HCT116 (cell line): ENCODE data around the gene ELF1. TPM values are rescaled to one million over a fixed set of nuclear protein-coding genes. Genes with fewer than 3 reads are reported as not detected.

Experiments
- ATAC-seq: fragments of 200-7000 bp; cut with Tn5 transposase; 2 replicates; pipeline ENCODE4 v1.9.1; 2020; ENCODE audit warnings: mild to moderate bottlenecking, moderate library complexity
- BruUV-seq: library from RNA; stranded (reverse); fragments of 400-500 nt; replicated peaks from 2 replicates; lab custom pipeline; 2021; lab: Mats Ljungman, UMichigan
- CTCF ChIA-PET: fragments of 300-600 bp; sonication (Branson Sonifier 250); formaldehyde crosslinking; loops from one replicate; lab custom pipeline; 2021; ENCODE audit warnings: antibody characterized with exemption; lab: Charles Lee
- POLR2A ChIA-PET: fragments of 300-600, 350-600 bp; sonication (Branson Sonifier 250); formaldehyde crosslinking; loops from one replicate; lab custom pipeline; 2021; ENCODE audit warnings: antibody characterized with exemption; lab: Charles Lee
- RAD21 ChIA-PET, 2 experiments: fragments of 300-600 bp; sonication (Branson Sonifier 250); formaldehyde crosslinking; loops; one replicate each; lab custom pipeline; 2023; ENCODE audit warnings: low total read pairs in 2 of 2; ENCODE audit not compliant: uncharacterized antibody in 2 of 2, unreplicated experiment in 2 of 2, low non-redundant PET in 1 of 2; lab: Charles Lee
- DNase-seq: peaks from one replicate; pipeline ENCODE4 v3.0.0-alpha.2; 2010; ENCODE audit warnings: low read depth, low spot score
- H2AFZ ChIP-seq: fragments of 200-600 bp; shearing (Covaris generic), sonication (generic); 2 replicates; pipeline ENCODE4 v1.6.1; 2017; ENCODE audit warnings: low read depth, mixed run types, mixed read lengths, antibody characterized with exemption, low read length; ENCODE audit not compliant: poor library complexity, severe bottlenecking
- H3K27ac ChIP-seq: 2 replicates; pipeline ENCODE4 v1.5.1; 2012; ENCODE audit warnings: low read depth, low read length
- H3K27me3 ChIP-seq: fragments of 200-600 bp; sonication (generic); 2 replicates; pipeline ENCODE4 v1.6.1; 2016; ENCODE audit warnings: mixed run types, low read length, mixed read lengths; ENCODE audit not compliant: insufficient read depth
- H3K36me3 ChIP-seq, 2 experiments: fragments of 200-500 bp in 1 of 2; fragments of 200-600 bp in 1 of 2; sonication (Bioruptor generic) in 1 of 2; sonication (generic) in 1 of 2; 2 replicates each; pipeline versions ENCODE4 v1.5.1 to v1.6.1; 2014 to 2016; ENCODE audit warnings: low read length in 2 of 2, inconsistent platforms in 1 of 2, mixed read lengths in 1 of 2, mixed run types in 1 of 2; ENCODE audit not compliant: insufficient read depth in 2 of 2, control insufficient read depth in 1 of 2
- H3K4me1 ChIP-seq, 2 experiments: fragments of 200-600 bp in 1 of 2; sonication (generic) in 1 of 2; 2 replicates each; pipeline versions ENCODE4 v1.5.1 to v1.6.1; 2012 to 2017; ENCODE audit warnings: low read length in 2 of 2, inconsistent platforms in 1 of 2, mild to moderate bottlenecking in 1 of 2, mixed read lengths in 1 of 2, mixed run types in 1 of 2, moderate library complexity in 1 of 2; ENCODE audit not compliant: insufficient read depth in 2 of 2, control insufficient read depth in 1 of 2
- H3K4me2 ChIP-seq: fragments of 200-600 bp; sonication (generic); 2 replicates; pipeline ENCODE4 v1.6.1; 2017; ENCODE audit warnings: mixed run types, low read length, mixed read lengths
- H3K4me3 ChIP-seq, 2 experiments: fragments of 200-600 bp in 1 of 2; sonication (generic) in 1 of 2; replicated peaks in 1 of 2; 2 replicates each; pipeline ENCODE4 v1.5.1; 2011 to 2016; ENCODE audit warnings: low read length in 2 of 2, control low read depth in 1 of 2, low read depth in 1 of 2, mild to moderate bottlenecking in 1 of 2, mixed read lengths in 1 of 2, mixed run types in 1 of 2
- H3K79me2 ChIP-seq: fragments of 200-600 bp; sonication (generic); 2 replicates; pipeline ENCODE4 v1.6.1; 2017; ENCODE audit warnings: mild to moderate bottlenecking, mixed run types, low read length, moderate library complexity, mixed read lengths; ENCODE audit not compliant: insufficient read depth
- H3K9ac ChIP-seq: fragments of 200-600 bp; sonication (generic); 2 replicates; pipeline ENCODE4 v1.6.1; 2016; ENCODE audit warnings: low read length, mixed read lengths
- H3K9me2 ChIP-seq: fragments of 200-600 bp; sonication (generic), shearing (Covaris generic); 2 replicates; pipeline ENCODE4 v1.6.1; 2017; ENCODE audit warnings: mixed run types, mild to moderate bottlenecking, moderate library complexity; ENCODE audit not compliant: insufficient read depth
- H3K9me3 ChIP-seq, 2 experiments: fragments of 200-500 bp in 1 of 2; fragments of 200-600 bp in 1 of 2; sonication (Bioruptor generic) in 1 of 2; sonication (generic) in 1 of 2; 2 replicates each; pipeline ENCODE4 v1.6.1; 2014 to 2017; ENCODE audit warnings: low read length in 2 of 2, mixed read lengths in 2 of 2, inconsistent platforms in 1 of 2, low read depth in 1 of 2, mild to moderate bottlenecking in 1 of 2, mixed run types in 1 of 2, moderate library complexity in 1 of 2; ENCODE audit not compliant: control insufficient read depth in 1 of 2, insufficient read depth in 1 of 2
- H4K20me1 ChIP-seq: fragments of 200-600 bp; sonication (generic), shearing (Covaris generic); 2 replicates; pipeline ENCODE4 v1.6.1; 2017; ENCODE audit warnings: mixed run types, mild to moderate bottlenecking, moderate library complexity; ENCODE audit not compliant: insufficient read depth
- CBX3 ChIP-seq: IDR thresholded peaks from 2 replicates; pipeline ENCODE4 v1.6.1; 2012; ENCODE audit warnings: low read depth
- EGR1 ChIP-seq: IDR thresholded peaks from 2 replicates; pipeline ENCODE4 v1.6.1; 2012; ENCODE audit warnings: low read depth
- ELF1 ChIP-seq: IDR thresholded peaks from 2 replicates; pipeline ENCODE4 v1.6.1; 2012; ENCODE audit warnings: low read depth, borderline replicate concordance
- EZH2phosphoT487 ChIP-seq: fragments of 200-600 bp; IDR thresholded peaks from 2 replicates; pipeline ENCODE4 v1.6.1; 2018; ENCODE audit warnings: antibody characterized with exemption, borderline replicate concordance
- JUND ChIP-seq: IDR thresholded peaks from 2 replicates; pipeline ENCODE4 v1.6.1; 2012
- MAX ChIP-seq: IDR thresholded peaks from 2 replicates; pipeline ENCODE4 v1.6.1; 2012
- POLR2AphosphoS5 ChIP-seq: IDR thresholded peaks from 2 replicates; pipeline ENCODE4 v1.6.1; 2011; ENCODE audit warnings: mild to moderate bottlenecking, low read depth, low read length, moderate library complexity
- SIN3A ChIP-seq: IDR thresholded peaks from 2 replicates; pipeline ENCODE4 v1.6.1; 2012; ENCODE audit warnings: low read depth
- ZBTB33 ChIP-seq: IDR thresholded peaks from 2 replicates; pipeline ENCODE4 v1.6.1; 2011; ENCODE audit warnings: mild to moderate bottlenecking, low read length, moderate library complexity; ENCODE audit not compliant: insufficient replicate concordance; ENCODE audit errors: extremely low read depth
- ZNF274 ChIP-seq: fragments of 200-500 bp; sonication (Bioruptor generic); IDR thresholded peaks from 2 replicates; pipeline ENCODE4 v1.6.1; 2014; ENCODE audit warnings: mild to moderate bottlenecking, low read depth, low read length, inconsistent platforms
- intact Hi-C: fragments of 100-400 bp; cut with micrococcal nuclease; formaldehyde crosslinking; loops from 2 replicates; pipeline ENCODE4 v1.10.0; 2022
- total RNA-seq: library from RNA; stranded (reverse); gene quantifications from one replicate; pipeline ENCODE4 v1.2.1, GENCODE V29; 2021; ENCODE audit not compliant: unreplicated experiment
- TF ChIP-seq, protein P1 (sequence below): IDR thresholded peaks from 2 replicates; pipeline ENCODE4 v1.6.1; 2012; ENCODE audit warnings: low read depth
- TF ChIP-seq, protein P2 (sequence below), 3 experiments: fragments of 200-600 bp in 1 of 3; sonication (generic) in 1 of 3; IDR thresholded peaks in 2 of 3; conservative IDR thresholded peaks in 1 of 3; 2 replicates each; pipeline ENCODE4 v1.5.1; 2012 to 2017; ENCODE audit warnings: low read depth in 2 of 3, low read length in 2 of 3, antibody characterized with exemption in 1 of 3, borderline replicate concordance in 1 of 3, control low read depth in 1 of 3, mild to moderate bottlenecking in 1 of 3, mixed read lengths in 1 of 3, mixed run types in 1 of 3, moderate library complexity in 1 of 3; ENCODE audit not compliant: insufficient read depth in 1 of 3

ELF1 gene
- total RNA-seq, 1 experiment from 2014 or later = 30.0 TPM

GRCh38 chr13:40922437-40923040 lies 96.6 kb downstream of the ELF1 start (continued):
- TF ChIP-seq, protein P1, sequence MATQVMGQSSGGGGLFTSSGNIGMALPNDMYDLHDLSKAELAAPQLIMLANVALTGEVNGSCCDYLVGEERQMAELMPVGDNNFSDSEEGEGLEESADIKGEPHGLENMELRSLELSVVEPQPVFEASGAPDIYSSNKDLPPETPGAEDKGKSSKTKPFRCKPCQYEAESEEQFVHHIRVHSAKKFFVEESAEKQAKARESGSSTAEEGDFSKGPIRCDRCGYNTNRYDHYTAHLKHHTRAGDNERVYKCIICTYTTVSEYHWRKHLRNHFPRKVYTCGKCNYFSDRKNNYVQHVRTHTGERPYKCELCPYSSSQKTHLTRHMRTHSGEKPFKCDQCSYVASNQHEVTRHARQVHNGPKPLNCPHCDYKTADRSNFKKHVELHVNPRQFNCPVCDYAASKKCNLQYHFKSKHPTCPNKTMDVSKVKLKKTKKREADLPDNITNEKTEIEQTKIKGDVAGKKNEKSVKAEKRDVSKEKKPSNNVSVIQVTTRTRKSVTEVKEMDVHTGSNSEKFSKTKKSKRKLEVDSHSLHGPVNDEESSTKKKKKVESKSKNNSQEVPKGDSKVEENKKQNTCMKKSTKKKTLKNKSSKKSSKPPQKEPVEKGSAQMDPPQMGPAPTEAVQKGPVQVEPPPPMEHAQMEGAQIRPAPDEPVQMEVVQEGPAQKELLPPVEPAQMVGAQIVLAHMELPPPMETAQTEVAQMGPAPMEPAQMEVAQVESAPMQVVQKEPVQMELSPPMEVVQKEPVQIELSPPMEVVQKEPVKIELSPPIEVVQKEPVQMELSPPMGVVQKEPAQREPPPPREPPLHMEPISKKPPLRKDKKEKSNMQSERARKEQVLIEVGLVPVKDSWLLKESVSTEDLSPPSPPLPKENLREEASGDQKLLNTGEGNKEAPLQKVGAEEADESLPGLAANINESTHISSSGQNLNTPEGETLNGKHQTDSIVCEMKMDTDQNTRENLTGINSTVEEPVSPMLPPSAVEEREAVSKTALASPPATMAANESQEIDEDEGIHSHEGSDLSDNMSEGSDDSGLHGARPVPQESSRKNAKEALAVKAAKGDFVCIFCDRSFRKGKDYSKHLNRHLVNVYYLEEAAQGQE = no peak
- TF ChIP-seq ELF1 = no peak
- TF ChIP-seq ZNF274 = no peak
- TF ChIP-seq POLR2AphosphoS5 = no peak
- TF ChIP-seq SIN3A = no peak
- no peak for TF ChIP-seq MAX
- no peak for TF ChIP-seq EZH2phosphoT487
- TF ChIP-seq EGR1 = no peak
- TF ChIP-seq, all 23 proteins: peak for 0

DNA sequence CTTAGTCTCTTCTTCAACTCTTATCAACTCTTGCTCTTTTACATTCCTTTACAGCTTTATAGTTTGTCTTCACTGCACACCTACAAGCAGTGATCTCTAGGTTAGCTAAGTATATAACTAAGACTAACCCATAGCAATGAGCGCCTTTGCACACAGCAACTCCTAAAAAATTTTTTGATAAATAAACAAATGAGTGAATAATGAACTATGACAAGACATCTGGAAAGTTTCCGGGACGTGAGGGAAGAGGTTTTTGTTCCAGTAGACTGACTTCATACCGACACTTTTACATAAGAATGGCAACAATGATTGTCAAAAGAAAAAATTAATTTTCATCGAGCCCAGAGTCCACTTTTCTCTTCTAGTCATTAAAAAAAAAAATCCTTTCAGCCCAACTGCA lies 98.3 kb downstream of the ELF1 start:
- peak overlapping the region; percentile 58 for H3K9ac ChIP-seq
- DNase-seq = no peak
- H3K9me2 ChIP-seq = no peaks in the 10 kb centered on the region
- ChIA-PET RAD21 (no interaction called here), POLR2A (interaction anchor here (1.1 to 1.5 kb wide), 2 partner anchors 14 to 31 kb away, joined by 5 to 6 read pairs; no protein-coding TSS in a partner anchor), CTCF (no interaction called here)
- H3K27me3 ChIP-seq = no peaks in the 10 kb centered on the region
- no peak for ATAC-seq
- BruUV-seq = no TSS peak
- TF ChIP-seq ZBTB33 (no peak), CBX3 (no peak), SIN3A (no peak), EGR1 (no peak), JUND (no peak)
- TF ChIP-seq, protein P2, sequence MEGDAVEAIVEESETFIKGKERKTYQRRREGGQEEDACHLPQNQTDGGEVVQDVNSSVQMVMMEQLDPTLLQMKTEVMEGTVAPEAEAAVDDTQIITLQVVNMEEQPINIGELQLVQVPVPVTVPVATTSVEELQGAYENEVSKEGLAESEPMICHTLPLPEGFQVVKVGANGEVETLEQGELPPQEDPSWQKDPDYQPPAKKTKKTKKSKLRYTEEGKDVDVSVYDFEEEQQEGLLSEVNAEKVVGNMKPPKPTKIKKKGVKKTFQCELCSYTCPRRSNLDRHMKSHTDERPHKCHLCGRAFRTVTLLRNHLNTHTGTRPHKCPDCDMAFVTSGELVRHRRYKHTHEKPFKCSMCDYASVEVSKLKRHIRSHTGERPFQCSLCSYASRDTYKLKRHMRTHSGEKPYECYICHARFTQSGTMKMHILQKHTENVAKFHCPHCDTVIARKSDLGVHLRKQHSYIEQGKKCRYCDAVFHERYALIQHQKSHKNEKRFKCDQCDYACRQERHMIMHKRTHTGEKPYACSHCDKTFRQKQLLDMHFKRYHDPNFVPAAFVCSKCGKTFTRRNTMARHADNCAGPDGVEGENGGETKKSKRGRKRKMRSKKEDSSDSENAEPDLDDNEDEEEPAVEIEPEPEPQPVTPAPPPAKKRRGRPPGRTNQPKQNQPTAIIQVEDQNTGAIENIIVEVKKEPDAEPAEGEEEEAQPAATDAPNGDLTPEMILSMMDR (IDR thresholded peaks at IDR 0.05 in 2 of 3, conservative IDR thresholded peaks at IDR 0.05 in 1 of 3; ENCODE audit: borderline replicate concordance in 1 of 3, insufficient read depth in 1 of 3, low read depth in 2 of 3, low read length in 2 of 3) = no peak
- no peaks in the 10 kb centered on the region for H3K9me3 ChIP-seq
- H4K20me1 ChIP-seq = no peaks in the 10 kb centered on the region
- H2AFZ ChIP-seq = no peak overlapping the region
- peak overlapping the region; percentile 62 for H3K27ac ChIP-seq
- no peaks in the 10 kb centered on the region for H3K36me3 ChIP-seq
- H3K4me1 ChIP-seq = peaks cover 0 to 4% of the 10 kb centered on the region in 2 experiments; a peak in 2 of 4 replicates
- peak overlapping the region; percentile 71 for H3K4me2 ChIP-seq
- no peaks in the 10 kb centered on the region for H3K79me2 ChIP-seq
- intact Hi-C loops = no loop called here
- H3K4me3 ChIP-seq = peak overlapping the region; percentile 61 to 67
